Karpas-422 (cell line): ENCODE measurements around the gene GID8. TPM values are rescaled to one million over a fixed set of nuclear protein-coding genes. Genes with fewer than 3 reads are reported as not detected.

ENCODE experiments used
- DNase-seq: peaks from one replicate; pipeline ENCODE4 v3.0.0-alpha.2; 2015
- H2AFZ ChIP-seq: fragments of 200-600 bp; sonication (generic); 2 replicates; pipeline ENCODE4 v1.6.1; 2014; ENCODE audit warnings: antibody characterized with exemption, low read length, mixed read lengths
- H3K27ac ChIP-seq: fragments of 200-600 bp; sonication (generic); 2 replicates; pipeline ENCODE4 v1.5.1; 2014; ENCODE audit warnings: mild to moderate bottlenecking, low read length, moderate library complexity
- H3K27me3 ChIP-seq: fragments of 200-600 bp; sonication (generic); 2 replicates; pipeline ENCODE4 v1.6.1; 2014; ENCODE audit warnings: low read length, mixed read lengths
- H3K36me3 ChIP-seq: fragments of 200-600 bp; sonication (generic); 2 replicates; pipeline ENCODE4 v1.6.1; 2014; ENCODE audit warnings: low read length, mixed read lengths; ENCODE audit not compliant: insufficient read depth
- H3K4me1 ChIP-seq: fragments of 200-600 bp; sonication (generic); 2 replicates; pipeline ENCODE4 v1.6.1; 2014; ENCODE audit warnings: mild to moderate bottlenecking, low read length, mixed read lengths
- H3K4me2 ChIP-seq: fragments of 200-600 bp; sonication (generic); 2 replicates; pipeline ENCODE4 v1.6.1; 2014; ENCODE audit warnings: low read length, low read depth, mild to moderate bottlenecking; ENCODE audit not compliant: poor library complexity, severe bottlenecking
- H3K4me3 ChIP-seq: fragments of 200-600 bp; sonication (generic); 2 replicates; pipeline ENCODE4 v1.5.1; 2014; ENCODE audit warnings: mild to moderate bottlenecking, antibody characterized with exemption, low read length, mixed read lengths
- H3K79me2 ChIP-seq: fragments of 200-600 bp; sonication (generic); 2 replicates; pipeline ENCODE4 v1.6.1; 2014; ENCODE audit warnings: mild to moderate bottlenecking, low read length, mixed read lengths
- H3K9ac ChIP-seq: fragments of 200-600 bp; sonication (generic); 2 replicates; pipeline ENCODE4 v1.6.0; 2014; ENCODE audit warnings: low read length
- H3K9me2 ChIP-seq: fragments of 200-600 bp; sonication (generic), shearing (Covaris generic); replicated peaks from 2 replicates; pipeline ENCODE4 v1.6.0; 2014; ENCODE audit warnings: mild to moderate bottlenecking, low read length, moderate library complexity; ENCODE audit not compliant: insufficient read depth
- H3K9me3 ChIP-seq: fragments of 300-700, 200-600 bp; sonication (generic); 2 replicates; pipeline ENCODE4 v1.6.1; 2014; ENCODE audit warnings: low read length, mixed read lengths
- H4K20me1 ChIP-seq: fragments of 200-600 bp; sonication (generic); 2 replicates; pipeline ENCODE4 v1.6.1; 2014; ENCODE audit warnings: mild to moderate bottlenecking, antibody characterized with exemption, low read length, low read depth; ENCODE audit not compliant: insufficient read depth
- total RNA-seq: library from RNA; depleted of rRNA; stranded (reverse); fragments of >200 nt; shearing (Covaris generic); gene quantifications from 2 replicates; pipeline ENCODE4 v1.2.3, GENCODE V29; 2014; ENCODE audit warnings: low replicate concordance

Gene GID8
- total RNA-seq, 1 experiment from 2014 or later, result 31.3 TPM

DNA sequence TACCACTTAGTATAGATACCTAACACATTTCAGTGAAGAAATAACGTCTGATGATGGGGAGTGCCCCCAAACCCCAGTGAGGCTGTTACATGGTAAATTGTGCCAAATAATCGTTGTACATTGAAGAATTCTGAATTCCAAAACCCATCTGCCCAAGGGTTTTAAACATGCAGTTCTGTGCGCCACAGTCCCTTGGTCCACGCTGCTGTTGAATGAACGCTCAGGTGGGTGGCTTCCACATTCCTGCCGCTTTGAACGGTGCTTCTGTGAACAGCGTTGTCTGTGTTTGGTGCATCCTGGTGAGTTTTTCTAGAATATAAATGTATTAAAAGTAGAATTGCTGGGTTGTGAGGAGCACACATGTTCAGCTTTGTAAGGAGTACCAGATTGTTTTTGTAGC is 2.9 kb downstream of the GID8 start:
- H2AFZ ChIP-seq, result no peak overlapping the region
- H3K9me3 ChIP-seq, result no peaks in the 10 kb centered on the region
- no peak overlapping the region for H3K27ac ChIP-seq
- no peaks in the 10 kb centered on the region for H3K9me2 ChIP-seq
- H4K20me1 ChIP-seq, result peaks cover 12% of the 10 kb centered on the region; the same call in 1 of the 2 replicates
- H3K4me2 ChIP-seq, result no peak overlapping the region
- DNase-seq, result no peak
- no peak overlapping the region for H3K9ac ChIP-seq
- peaks cover 82% of the 10 kb centered on the region for H3K79me2 ChIP-seq
- peaks cover 45% of the 10 kb centered on the region for H3K36me3 ChIP-seq
- H3K27me3 ChIP-seq, result no peaks in the 10 kb centered on the region
- H3K4me3 ChIP-seq, result no peak overlapping the region
- peaks cover 25% of the 10 kb centered on the region for H3K4me1 ChIP-seq

DNA sequence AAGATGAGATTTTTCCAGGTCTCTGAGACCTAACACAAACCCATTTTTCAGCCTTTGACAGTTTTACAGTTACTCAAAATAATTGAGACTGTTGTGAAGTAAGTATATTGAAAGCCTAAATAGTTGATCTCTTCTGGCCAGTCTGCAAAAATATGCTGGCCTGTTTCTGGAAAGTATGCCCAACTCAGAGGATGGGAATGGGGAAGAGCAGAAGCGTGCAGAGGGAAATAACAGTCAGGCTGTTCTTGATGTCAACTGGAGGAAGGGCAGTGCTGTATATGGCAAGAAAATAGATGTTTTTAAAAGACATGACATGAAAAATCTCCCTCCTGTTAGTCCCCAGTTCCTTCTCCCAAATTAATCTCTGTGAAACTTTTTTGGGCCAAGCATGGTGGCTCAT is 3.8 kb downstream of the GID8 start:
- H3K9ac ChIP-seq, result no peak overlapping the region

DNA sequence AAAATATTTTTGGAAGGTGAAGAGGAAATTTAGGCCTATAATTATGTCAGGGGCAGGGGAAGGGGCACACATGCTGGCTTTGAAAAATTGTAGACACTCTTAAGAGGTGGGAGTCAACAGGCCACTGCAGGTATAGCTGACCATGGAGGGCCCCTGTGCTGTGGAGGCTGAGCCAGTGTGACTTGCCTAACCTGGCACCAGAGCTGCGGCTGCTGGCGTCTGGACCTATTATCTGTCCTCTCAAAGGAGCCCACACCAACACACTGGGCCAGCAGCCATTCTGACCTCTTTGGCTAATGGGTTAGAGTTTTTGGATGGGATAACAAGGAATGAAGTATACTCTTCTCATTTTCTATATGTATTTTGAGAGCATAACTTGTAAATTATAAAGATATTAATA is 4.5 kb downstream of the GID8 start:
- Histone ChIP-seq H3K27me3 (no peaks in the 10 kb centered on the region), H3K36me3 (peaks cover 60% of the 10 kb centered on the region), H3K9me3 (no peaks in the 10 kb centered on the region), H4K20me1 (peaks cover 10% of the 10 kb centered on the region; the same call in 1 of the 2 replicates), H3K27ac (no peak overlapping the region), H3K4me2 (no peak overlapping the region), H3K79me2 (peaks cover 75% of the 10 kb centered on the region), H3K4me1 (peaks cover 15% of the 10 kb centered on the region), H3K9ac (no peak overlapping the region), H3K9me2 (no peaks in the 10 kb centered on the region), H3K4me3 (no peak overlapping the region), H2AFZ (no peak overlapping the region)
- DNase-seq, result no peak

More for the DNA sequence above, 3.8 kb downstream of the GID8 start:
- Histone ChIP-seq H3K9me2 (no peaks in the 10 kb centered on the region), H3K27ac (no peak overlapping the region), H3K9me3 (no peaks in the 10 kb centered on the region), H2AFZ (no peak overlapping the region), H3K27me3 (no peaks in the 10 kb centered on the region), H3K4me1 (peaks cover 16% of the 10 kb centered on the region), H3K4me3 (no peak overlapping the region), H3K36me3 (peaks cover 53% of the 10 kb centered on the region), H4K20me1 (peaks cover 10% of the 10 kb centered on the region; the same call in 1 of the 2 replicates), H3K79me2 (peaks cover 78% of the 10 kb centered on the region), H3K4me2 (no peak overlapping the region)
- DNase-seq, result no peak

DNA sequence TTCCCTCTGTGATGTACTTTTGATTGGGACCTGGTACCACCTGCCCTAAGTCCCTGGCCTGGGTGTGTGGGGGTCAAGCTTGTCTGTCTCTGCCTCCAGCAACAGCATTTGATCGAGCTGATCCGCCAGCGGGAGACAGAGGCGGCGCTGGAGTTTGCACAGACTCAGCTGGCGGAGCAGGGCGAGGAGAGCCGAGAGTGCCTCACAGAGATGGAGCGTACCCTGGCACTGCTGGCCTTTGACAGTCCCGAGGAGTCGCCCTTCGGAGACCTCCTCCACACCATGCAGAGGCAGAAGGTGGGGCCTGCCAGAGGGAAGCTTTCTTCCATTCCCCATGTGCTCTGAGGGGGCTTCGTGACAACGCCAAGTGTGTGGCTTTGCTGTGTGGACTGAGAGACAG is 5.4 kb downstream of the GID8 start:
- peaks cover 9% of the 10 kb centered on the region; the same call in 1 of the 2 replicates for H4K20me1 ChIP-seq
- H3K27ac ChIP-seq, result no peak overlapping the region
- H3K4me1 ChIP-seq, result peaks cover 13% of the 10 kb centered on the region
- H3K9me3 ChIP-seq, result no peaks in the 10 kb centered on the region
- H2AFZ ChIP-seq, result no peak overlapping the region
- H3K27me3 ChIP-seq, result no peaks in the 10 kb centered on the region
- H3K9ac ChIP-seq, result no peak overlapping the region
- no peak for DNase-seq
- peaks cover 75% of the 10 kb centered on the region for H3K79me2 ChIP-seq
- H3K4me3 ChIP-seq, result no peak overlapping the region
- H3K9me2 ChIP-seq, result no peaks in the 10 kb centered on the region
- no peak overlapping the region for H3K4me2 ChIP-seq
- peaks cover 69% of the 10 kb centered on the region for H3K36me3 ChIP-seq

DNA sequence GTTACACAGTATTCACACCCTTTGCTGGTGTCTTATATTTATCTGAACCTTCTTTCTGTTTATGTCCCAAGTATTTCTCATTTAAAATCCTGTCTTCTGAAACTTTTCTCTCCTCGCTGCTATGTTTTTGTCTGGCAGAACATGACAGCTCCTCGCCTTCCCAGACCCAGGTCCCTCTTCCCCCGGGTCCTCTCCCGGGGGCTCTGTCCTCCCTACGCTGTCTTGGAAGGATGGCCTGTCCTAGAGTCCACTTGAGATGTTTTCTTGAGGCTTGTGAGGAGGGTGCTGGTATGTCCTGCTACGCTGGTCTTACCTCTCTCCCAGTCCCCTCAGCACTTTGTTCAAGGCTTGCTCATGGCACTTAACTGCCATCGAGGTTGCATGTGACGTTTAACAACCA is 6.2 kb downstream of the GID8 start:
- Histone ChIP-seq H3K36me3 (peaks cover 77% of the 10 kb centered on the region), H3K9ac (no peak overlapping the region), H3K9me3 (peaks cover 4% of the 10 kb centered on the region; the same call in 1 of the 2 replicates), H3K79me2 (peaks cover 67% of the 10 kb centered on the region), H3K4me2 (no peak overlapping the region), H4K20me1 (0 out of 2 replicates have a peak, but pooled peaks cover 4% of the 10 kb centered on the region), H3K4me3 (no peak overlapping the region), H3K9me2 (no peaks in the 10 kb centered on the region), H3K27ac (no peak overlapping the region), H2AFZ (no peak overlapping the region), H3K27me3 (no peaks in the 10 kb centered on the region), H3K4me1 (peaks cover 8% of the 10 kb centered on the region)
- DNase-seq, result no peak

DNA sequence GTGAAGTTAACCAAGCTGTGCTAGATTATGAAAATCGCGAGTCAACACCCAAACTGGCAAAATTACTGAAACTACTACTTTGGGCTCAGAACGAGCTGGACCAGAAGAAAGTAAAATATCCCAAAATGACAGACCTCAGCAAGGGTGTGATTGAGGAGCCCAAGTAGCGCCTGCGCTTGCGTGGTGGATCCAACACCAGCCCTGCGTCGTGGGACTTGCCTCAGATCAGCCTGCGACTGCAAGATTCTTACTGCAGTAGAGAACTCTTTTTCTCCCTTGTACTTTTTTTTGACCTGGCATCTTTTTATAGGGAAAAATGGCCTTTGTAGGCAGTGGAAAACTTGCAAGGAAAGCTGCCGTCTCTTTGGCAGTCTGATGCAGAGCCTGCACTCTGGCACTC is 6.8 kb downstream of the GID8 start:
- H3K4me1 ChIP-seq, result peaks cover 2% of the 10 kb centered on the region
- no peak overlapping the region for H3K9ac ChIP-seq
- H3K4me3 ChIP-seq, result no peak overlapping the region
- no peak overlapping the region for H2AFZ ChIP-seq
- peaks cover 83% of the 10 kb centered on the region for H3K36me3 ChIP-seq
- H3K9me3 ChIP-seq, result peaks cover 4% of the 10 kb centered on the region; the same call in 1 of the 2 replicates
- no peak overlapping the region for H3K27ac ChIP-seq
- H3K9me2 ChIP-seq, result no peaks in the 10 kb centered on the region
- H3K27me3 ChIP-seq, result no peaks in the 10 kb centered on the region
- H4K20me1 ChIP-seq, result 0 out of 2 replicates have a peak, but pooled peaks cover 4% of the 10 kb centered on the region
- no peak overlapping the region for H3K4me2 ChIP-seq
- H3K79me2 ChIP-seq, result peaks cover 61% of the 10 kb centered on the region
- DNase-seq, result no peak

DNA sequence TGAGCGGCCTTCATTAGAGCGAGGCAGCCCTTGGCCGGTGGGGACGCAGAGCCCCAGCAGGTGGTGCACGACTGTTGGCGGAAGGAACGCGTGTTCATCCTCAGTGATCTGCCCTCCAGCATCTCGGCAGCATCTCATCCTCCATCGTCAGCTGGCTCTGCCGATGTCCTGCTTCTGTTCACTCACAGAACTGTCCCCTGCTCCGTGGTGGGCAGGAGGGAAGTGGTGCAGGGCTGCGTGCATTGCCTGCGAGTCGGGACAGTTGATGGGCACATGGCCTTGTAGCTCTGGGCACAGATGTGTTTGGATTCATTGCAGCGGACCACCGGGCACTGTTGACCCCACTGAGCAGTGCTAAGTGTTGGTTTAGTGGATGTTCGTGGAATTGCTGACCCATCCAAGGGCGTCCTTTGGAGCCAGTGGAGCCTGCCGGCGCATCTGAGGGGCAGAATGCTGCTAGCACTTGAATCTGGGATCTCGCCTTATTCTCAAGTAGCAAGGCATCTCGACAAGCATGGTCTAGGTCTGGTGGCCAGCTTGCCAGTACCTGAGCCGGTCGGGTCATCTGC is 7.9 kb downstream of the GID8 start:
- peaks cover 83% of the 10 kb centered on the region for H3K36me3 ChIP-seq

DNA sequence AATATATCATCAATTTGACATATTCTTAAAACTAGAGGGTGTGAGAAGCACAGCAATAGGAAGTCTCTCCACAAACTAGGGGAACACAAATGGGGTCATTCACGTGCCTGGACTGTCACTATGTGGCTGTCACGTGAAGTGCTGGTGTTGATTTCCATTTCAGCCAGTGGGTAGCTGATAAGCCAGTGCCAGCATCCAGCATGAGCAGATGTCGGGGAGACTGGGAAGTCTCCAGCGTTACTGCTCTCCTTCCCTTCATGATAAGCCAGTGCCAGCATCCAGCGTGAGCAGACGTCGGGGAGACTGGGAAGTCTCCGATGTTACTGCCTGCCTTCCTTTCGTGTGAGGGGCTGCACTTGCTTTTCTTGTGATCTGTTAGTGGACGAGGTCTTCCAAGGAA is 9.0 kb downstream of the GID8 start:
- H3K27me3 ChIP-seq, result no peaks in the 10 kb centered on the region
- peaks cover 7% of the 10 kb centered on the region for H3K4me1 ChIP-seq
- H3K27ac ChIP-seq, result no peak overlapping the region
- H3K79me2 ChIP-seq, result peaks cover 40% of the 10 kb centered on the region
- peaks cover 73% of the 10 kb centered on the region for H3K36me3 ChIP-seq
- peaks cover 4% of the 10 kb centered on the region; the same call in 1 of the 2 replicates for H3K9me3 ChIP-seq
- no peak overlapping the region for H3K9ac ChIP-seq
- no peak overlapping the region for H3K4me2 ChIP-seq
- no peak overlapping the region for H2AFZ ChIP-seq
- H3K9me2 ChIP-seq, result no peaks in the 10 kb centered on the region
- no peak for DNase-seq
- no peak overlapping the region for H3K4me3 ChIP-seq
- no peaks in the 10 kb centered on the region for H4K20me1 ChIP-seq

More for the DNA sequence above, 7.9 kb downstream of the GID8 start:
- H3K9ac ChIP-seq, result no peak overlapping the region
- no peaks in the 10 kb centered on the region for H3K9me2 ChIP-seq
- no peak for DNase-seq
- H3K27ac ChIP-seq, result no peak overlapping the region
- H3K27me3 ChIP-seq, result no peaks in the 10 kb centered on the region
- no peak overlapping the region for H3K4me3 ChIP-seq
- peaks cover 4% of the 10 kb centered on the region; the same call in 1 of the 2 replicates for H3K9me3 ChIP-seq
- H2AFZ ChIP-seq, result no peak overlapping the region
- no peaks in the 10 kb centered on the region for H3K4me1 ChIP-seq
- H3K79me2 ChIP-seq, result peaks cover 50% of the 10 kb centered on the region
- 0 out of 2 replicates have a peak, but pooled peaks cover 4% of the 10 kb centered on the region for H4K20me1 ChIP-seq
- no peak overlapping the region for H3K4me2 ChIP-seq
